ENCODE data around the gene GRM8. TPM values are rescaled to one million over a fixed set of nuclear protein-coding genes. Genes with fewer than 3 reads are reported as not detected.

GRM8 gene
- total and polyA plus RNA-seq, 9 of the 15 experiments (the other 6 are each of a cell fraction or from before 2014, with no cell fraction given), result 0.13 TPM; not detected in 7

GRCh38 chr7:127080576-127080975, 172.2 kb downstream of the GRM8 start:
- H3K4me1 ChIP-seq (replicated peaks in 1 of 2; ENCODE audit: control insufficient read depth in 2 of 2, insufficient read depth in 2 of 2, low read length in 2 of 2), result no peaks in the 10 kb centered on the region
- 0% methylated on average over 2 of the region's 2 CpGs for WGBS (ENCODE audit: insufficient coverage, low coverage, missing lambda C conversion rate)
- no peak for ATAC-seq
- no peaks in the 10 kb centered on the region for H3K9me3 ChIP-seq (replicated peaks; ENCODE audit: control insufficient read depth, insufficient read depth, low read depth, low read length)
- no peaks in the 10 kb centered on the region for H3K36me3 ChIP-seq (ENCODE audit: control insufficient read depth, insufficient read depth, low read length)
- no peak for FAIRE-seq
- no TSS peak for BruUV-seq (replicated peaks)
- H3K4me2 ChIP-seq (ENCODE audit: insufficient read depth, low read length), result no peak overlapping the region
- no peaks in the 10 kb centered on the region for H4K20me1 ChIP-seq (replicated peaks; ENCODE audit: control insufficient read depth, insufficient read depth, low read length)
- intact Hi-C loops (cut with micrococcal nuclease) (no loop called here), in situ Hi-C loops (cut with MboI) (no loop called here)
- no peak overlapping the region for H2AFZ ChIP-seq (ENCODE audit: low read depth, low read length)
- H3K9ac ChIP-seq (ENCODE audit: insufficient read depth in 1 of 2, low read depth in 2 of 2, low read length in 2 of 2), result no peak overlapping the region
- DNase-seq (ENCODE audit: extremely low read depth in 1 of 4, low spot score in 3 of 4), result no peak
- H3K27me3 ChIP-seq (ENCODE audit: control insufficient read depth in 2 of 2, insufficient read depth in 2 of 2, low read length in 2 of 2), result no peaks in the 10 kb centered on the region
- ChIA-PET CTCF (ENCODE audit: low intra/inter-chr PET ratio) (no interaction called here), POLR2A (no interaction called here)
- H3K4me3 ChIP-seq, result no peak overlapping the region
- no peak overlapping the region for H3K27ac ChIP-seq (ENCODE audit: extremely low read depth, low read depth, low read length)
- H3K79me2 ChIP-seq (ENCODE audit: control insufficient read depth, insufficient read depth, low read length), result no peaks in the 10 kb centered on the region
- no peaks in the 10 kb centered on the region for H3K9me1 ChIP-seq (ENCODE audit: control insufficient read depth, insufficient read depth, low read length)
- no peak for TF ChIP-seq SMAD2 (IDR thresholded peaks at IDR 0.05; ENCODE audit: low read depth, low read length)
- no peak for TF ChIP-seq NFRKB (IDR thresholded peaks at IDR 0.05; ENCODE audit: low read depth)
- no peak for TF ChIP-seq ZNF133 (CRISPR knock-in tag; IDR thresholded peaks at IDR 0.05)
- TF ChIP-seq MAZ (CRISPR knock-in tag; conservative IDR thresholded peaks at IDR 0.05 in 1 of 2, IDR thresholded peaks at IDR 0.05 in 1 of 2), result no peak
- TF ChIP-seq ILF3 (IDR thresholded peaks at IDR 0.05; ENCODE audit: borderline replicate concordance), result no peak
- no peak for TF ChIP-seq PML (IDR thresholded peaks at IDR 0.05; ENCODE audit: low read length)
- TF ChIP-seq, protein P1, sequence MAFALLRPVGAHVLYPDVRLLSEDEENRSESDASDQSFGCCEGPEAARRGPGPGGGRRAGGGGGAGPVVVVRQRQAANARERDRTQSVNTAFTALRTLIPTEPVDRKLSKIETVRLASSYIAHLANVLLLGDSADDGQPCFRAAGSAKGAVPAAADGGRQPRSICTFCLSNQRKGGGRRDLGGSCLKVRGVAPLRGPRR (CRISPR knock-in tag; IDR thresholded peaks at IDR 0.05), result no peak
- no peak for TF ChIP-seq KLF10 (CRISPR knock-in tag; IDR thresholded peaks at IDR 0.05)
- TF ChIP-seq, protein P2, sequence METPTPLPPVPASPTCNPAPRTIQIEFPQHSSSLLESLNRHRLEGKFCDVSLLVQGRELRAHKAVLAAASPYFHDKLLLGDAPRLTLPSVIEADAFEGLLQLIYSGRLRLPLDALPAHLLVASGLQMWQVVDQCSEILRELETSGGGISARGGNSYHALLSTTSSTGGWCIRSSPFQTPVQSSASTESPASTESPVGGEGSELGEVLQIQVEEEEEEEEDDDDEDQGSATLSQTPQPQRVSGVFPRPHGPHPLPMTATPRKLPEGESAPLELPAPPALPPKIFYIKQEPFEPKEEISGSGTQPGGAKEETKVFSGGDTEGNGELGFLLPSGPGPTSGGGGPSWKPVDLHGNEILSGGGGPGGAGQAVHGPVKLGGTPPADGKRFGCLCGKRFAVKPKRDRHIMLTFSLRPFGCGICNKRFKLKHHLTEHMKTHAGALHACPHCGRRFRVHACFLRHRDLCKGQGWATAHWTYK (CRISPR knock-in tag; IDR thresholded peaks at IDR 0.05), result no peak
- TF ChIP-seq PATZ1 (CRISPR knock-in tag; IDR thresholded peaks at IDR 0.05; ENCODE audit: borderline replicate concordance), result no peak
- TF ChIP-seq CTBP1 (IDR thresholded peaks at IDR 0.05; ENCODE audit: borderline replicate concordance), result no peak
- no peak for TF ChIP-seq ZZZ3 (IDR thresholded peaks at IDR 0.05)
- TF ChIP-seq, protein P3, sequence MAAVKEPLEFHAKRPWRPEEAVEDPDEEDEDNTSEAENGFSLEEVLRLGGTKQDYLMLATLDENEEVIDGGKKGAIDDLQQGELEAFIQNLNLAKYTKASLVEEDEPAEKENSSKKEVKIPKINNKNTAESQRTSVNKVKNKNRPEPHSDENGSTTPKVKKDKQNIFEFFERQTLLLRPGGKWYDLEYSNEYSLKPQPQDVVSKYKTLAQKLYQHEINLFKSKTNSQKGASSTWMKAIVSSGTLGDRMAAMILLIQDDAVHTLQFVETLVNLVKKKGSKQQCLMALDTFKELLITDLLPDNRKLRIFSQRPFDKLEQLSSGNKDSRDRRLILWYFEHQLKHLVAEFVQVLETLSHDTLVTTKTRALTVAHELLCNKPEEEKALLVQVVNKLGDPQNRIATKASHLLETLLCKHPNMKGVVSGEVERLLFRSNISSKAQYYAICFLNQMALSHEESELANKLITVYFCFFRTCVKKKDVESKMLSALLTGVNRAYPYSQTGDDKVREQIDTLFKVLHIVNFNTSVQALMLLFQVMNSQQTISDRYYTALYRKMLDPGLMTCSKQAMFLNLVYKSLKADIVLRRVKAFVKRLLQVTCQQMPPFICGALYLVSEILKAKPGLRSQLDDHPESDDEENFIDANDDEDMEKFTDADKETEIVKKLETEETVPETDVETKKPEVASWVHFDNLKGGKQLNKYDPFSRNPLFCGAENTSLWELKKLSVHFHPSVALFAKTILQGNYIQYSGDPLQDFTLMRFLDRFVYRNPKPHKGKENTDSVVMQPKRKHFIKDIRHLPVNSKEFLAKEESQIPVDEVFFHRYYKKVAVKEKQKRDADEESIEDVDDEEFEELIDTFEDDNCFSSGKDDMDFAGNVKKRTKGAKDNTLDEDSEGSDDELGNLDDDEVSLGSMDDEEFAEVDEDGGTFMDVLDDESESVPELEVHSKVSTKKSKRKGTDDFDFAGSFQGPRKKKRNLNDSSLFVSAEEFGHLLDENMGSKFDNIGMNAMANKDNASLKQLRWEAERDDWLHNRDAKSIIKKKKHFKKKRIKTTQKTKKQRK (IDR thresholded peaks at IDR 0.05; ENCODE audit: borderline replicate concordance, low read depth, low read length), result no peak
- TF ChIP-seq CREM (IDR thresholded peaks at IDR 0.05; ENCODE audit: low read depth), result no peak
- TF ChIP-seq GTF2F1 (IDR thresholded peaks at IDR 0.05; ENCODE audit: low read depth, low read length), result no peak
- no peak for TF ChIP-seq FOXK1 (CRISPR knock-in tag; IDR thresholded peaks at IDR 0.05; ENCODE audit: borderline replicate concordance)
- TF ChIP-seq RAD21 (CRISPR knock-in tag; conservative IDR thresholded peaks at IDR 0.05 in 1 of 2, IDR thresholded peaks at IDR 0.05 in 1 of 2), result no peak
- TF ChIP-seq TAL1 (IDR thresholded peaks at IDR 0.05), result no peak

Measured in K562 (cell line).